HG02571 (cell line): ENCODE measurements around the gene TCF4.
A peak's percentile ranks its signal among the peaks of the same experiment; 100 is the strongest.

ENCODE experiments used
- ATAC-seq: cut with Tn5 transposase; IDR thresholded peaks from one replicate; pipeline ENCODE4 v1.9.1; 2021; ENCODE audit warnings: mild to moderate bottlenecking, moderate library complexity; ENCODE audit not compliant: unreplicated experiment

TCF4 gene

DNA sequence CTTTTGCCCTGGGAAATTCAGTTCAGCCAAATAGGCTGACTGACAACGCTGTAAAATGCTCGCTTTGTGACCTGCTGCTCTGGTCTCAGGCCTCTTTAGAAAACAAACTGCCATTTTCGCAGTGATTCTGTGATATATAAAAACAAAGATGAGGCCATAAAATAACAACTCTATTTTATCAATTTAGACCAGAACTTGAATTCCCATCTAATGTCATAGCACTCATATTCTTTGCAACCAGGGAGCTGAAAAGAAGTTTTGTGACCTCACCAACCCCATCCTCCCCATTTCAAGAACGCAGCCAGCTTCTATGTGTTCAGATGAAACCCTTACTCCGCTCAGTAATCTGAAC, 40.3 kb downstream of the TCF4 start:
- no peak for ATAC-seq

DNA sequence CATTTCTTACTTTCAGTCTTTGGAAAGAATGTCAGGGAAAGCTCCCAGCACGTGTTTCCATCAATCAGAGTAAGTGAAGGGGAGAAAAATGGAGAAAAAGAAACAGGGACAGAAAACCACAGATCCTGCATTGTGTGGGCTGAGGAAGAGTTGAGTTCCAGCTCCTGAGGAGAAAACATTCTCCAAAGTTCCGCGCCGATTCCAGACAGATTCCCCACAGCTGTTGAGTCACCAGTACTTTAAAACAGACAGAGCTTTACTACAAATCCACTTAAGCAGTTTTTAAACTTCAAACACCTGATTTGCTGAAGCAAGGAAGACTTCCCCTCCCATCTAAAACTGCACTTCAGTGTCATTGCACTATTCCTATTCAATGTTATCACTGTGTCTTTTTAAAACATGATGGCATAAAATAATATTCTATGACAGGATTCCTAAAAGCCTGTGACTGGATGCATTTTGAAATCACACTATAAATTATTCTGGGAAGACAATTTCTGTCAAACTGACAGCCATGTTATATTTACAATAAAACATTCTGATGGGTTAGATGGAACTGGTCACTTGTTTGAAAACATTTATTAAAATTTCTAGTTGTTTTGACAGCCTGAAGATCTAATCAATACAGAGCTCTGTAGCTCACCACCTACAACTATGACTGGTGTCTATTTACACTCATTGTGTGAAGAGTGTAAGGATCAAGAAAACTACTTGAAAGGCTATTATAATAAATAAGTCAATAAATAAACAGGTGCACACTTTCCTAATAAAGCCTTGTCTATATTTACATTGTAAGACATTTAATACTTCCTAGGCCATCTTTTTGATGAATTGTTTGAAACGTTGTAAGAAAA, 40.9 kb downstream of the TCF4 start:
- no peak for ATAC-seq

DNA sequence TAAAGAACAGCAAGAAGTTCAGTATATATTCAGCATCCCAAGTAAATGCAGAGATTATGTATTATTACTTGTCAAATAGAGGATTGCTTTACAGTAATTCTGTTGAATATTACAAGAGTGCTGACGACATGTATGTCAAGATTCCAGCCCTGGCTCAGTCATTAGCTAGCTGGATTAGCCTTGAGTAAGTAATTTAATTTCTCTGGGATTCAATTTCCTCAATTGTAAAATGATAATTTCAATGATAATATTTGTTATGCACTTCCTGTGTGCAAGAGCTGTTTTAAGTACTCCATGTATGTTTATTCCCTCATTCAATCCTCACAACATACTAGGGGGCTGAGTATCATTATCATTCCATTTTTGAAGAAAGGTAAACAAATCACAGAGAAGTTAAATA, 44.0 kb downstream of the TCF4 start:
- ATAC-seq = no peak

DNA sequence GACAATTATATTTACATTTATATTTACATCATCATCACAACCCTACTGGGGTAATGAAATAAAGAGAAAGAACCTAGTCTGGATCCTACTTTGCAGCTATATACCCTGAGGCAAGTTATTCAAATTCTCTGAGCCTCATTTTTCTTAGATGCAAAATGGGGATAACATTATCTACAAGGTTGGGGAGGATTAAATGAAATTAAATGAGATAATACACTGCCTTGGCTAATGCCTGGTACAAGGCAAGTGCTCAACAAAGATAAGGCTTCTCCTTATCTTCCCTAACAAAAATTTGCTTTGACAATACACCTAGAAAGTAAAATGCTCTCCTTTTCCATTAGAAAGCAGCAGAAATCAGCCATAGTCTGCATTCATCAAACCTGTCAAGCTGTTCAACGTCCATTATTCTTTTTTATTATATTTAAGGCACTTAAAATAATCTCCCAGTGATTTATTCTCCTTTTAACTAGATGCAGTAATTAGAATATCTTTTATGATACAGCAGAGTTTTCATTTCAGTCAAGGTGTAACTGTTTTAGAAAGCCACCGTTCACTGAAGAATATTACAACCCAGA, 44.8 kb downstream of the TCF4 start:
- no peak for ATAC-seq

DNA sequence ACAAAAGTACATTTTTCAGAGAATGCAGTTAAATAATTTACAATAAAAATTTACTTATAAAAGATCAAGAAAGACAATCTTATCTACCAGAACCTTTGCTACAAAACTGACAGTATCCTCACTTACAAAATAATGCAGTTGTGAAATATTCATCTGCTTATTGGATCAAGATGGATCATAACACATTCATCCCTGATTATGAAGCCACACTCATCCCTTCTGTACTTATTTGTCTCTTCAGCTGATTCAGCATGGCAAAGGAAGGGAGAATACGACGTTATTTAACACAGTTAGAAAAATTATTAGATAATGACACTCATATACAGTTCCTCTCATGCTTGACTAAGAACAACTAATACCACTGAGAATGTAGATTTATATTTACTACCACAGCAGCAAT, 46.4 kb downstream of the TCF4 start:
- no peak for ATAC-seq

DNA sequence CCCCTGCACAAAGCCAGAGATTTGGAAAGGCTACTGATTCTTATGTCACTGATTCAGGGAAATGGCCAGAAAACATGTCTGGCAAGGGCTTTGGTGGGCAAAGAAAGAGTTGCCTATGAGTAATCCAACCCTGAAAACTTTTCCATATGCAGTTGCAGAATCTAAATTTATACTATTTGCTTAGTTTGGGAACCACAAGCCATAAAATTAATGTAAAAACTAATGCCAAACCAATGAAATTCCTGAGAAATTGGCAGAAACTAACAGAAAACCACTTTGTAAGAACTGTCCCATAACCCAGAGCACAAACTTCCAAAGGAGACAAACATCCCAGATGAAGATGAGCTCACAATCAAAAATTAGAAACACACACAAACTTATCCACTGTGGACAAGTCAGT, 48.8 kb downstream of the TCF4 start:
- ATAC-seq = no peak

DNA sequence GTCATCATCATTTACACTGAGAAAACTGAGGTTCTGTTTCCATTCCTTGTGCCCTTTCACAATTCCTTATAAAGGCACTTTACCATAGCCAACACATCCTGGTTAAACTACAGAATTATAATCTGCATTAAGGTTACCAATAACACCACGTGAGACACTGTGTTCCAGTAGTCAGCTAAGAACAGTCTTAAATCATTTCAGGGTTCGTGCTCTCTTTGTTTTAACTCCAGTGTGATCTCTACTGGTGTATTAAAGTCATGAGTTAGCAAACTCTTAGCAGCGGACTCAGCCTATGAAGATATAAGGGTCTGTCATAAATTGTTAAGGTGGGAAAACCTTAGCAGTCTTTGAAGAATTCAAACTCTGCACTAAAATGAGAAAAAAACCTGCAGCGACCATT, 53.0 kb downstream of the TCF4 start:
- ATAC-seq = no peak

DNA sequence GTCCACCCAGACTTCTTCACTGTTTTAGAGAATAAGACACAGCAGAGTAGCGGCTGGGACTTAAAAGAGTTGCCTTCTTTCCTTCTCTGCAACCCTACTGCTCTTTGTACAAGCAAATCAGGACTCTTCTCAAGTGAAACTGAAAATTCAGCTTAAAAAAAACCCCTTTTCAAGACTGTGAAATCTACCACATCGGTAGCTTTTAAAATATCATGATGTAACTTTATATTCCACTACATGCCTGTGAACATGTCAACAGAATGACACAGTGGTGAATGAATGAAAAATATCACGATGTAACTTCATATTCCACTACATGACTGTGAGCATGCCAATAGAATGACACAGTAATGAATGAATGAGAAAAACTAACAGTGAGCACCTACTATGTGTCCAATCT, 53.4 kb downstream of the TCF4 start:
- ATAC-seq = no peak

DNA sequence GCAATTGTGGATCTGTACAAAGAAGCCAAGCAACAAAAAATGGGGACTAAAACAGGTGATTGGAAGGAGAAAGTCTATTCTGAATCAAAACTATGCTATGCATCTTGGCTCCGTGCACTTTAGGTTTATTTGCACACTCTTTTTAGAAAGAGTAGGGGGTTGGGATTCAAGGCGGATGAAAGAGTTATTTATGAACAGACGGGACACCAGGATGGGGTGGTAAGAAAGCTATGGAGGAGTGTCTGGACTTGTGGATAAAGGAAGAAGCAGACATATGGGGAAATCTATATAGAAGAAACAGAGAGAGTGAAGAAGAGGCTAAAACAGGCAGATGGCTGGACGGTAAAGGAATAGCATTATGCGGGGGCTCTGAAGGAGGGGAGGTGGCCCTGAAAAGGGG, 57.8 kb downstream of the TCF4 start:
- no peak for ATAC-seq

DNA sequence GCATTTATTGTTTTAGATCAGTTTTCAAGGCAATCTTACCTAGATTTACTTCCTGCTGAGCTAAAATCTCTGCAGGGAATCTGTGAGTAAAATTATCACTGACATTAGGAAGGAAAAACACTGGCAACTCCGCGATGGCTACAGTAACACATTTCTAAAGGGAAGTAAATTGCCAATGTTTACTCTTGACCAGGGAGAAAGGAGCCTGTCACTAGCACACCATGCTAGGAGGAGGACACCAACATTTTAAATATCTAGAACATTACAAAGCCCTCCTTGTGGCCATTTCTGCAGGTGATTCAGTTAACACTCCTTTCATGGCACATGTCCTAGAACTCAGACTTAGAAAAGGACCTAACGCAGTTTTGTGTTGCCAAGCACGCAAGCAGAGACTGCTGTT, 58.4 kb downstream of the TCF4 start:
- ATAC-seq = no peak

DNA sequence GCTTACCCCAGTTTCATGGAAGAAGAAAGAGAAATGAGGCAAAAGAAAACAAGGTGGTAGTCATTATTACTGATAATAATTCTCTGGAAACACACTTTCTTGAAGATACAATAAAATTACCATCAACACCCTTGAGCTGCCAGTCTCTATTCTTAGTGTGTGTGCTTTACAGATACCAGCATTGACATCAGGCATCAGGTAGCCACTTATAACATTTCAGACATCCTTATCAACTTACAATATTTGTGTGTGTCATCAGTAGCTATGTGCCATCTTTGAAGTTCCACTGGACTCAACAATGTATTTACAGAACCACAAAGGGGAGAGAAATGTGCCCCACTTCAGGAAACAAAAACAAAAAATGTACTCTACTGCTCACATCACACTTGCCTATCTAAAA, 62.1 kb downstream of the TCF4 start:
- ATAC-seq = no peak

DNA sequence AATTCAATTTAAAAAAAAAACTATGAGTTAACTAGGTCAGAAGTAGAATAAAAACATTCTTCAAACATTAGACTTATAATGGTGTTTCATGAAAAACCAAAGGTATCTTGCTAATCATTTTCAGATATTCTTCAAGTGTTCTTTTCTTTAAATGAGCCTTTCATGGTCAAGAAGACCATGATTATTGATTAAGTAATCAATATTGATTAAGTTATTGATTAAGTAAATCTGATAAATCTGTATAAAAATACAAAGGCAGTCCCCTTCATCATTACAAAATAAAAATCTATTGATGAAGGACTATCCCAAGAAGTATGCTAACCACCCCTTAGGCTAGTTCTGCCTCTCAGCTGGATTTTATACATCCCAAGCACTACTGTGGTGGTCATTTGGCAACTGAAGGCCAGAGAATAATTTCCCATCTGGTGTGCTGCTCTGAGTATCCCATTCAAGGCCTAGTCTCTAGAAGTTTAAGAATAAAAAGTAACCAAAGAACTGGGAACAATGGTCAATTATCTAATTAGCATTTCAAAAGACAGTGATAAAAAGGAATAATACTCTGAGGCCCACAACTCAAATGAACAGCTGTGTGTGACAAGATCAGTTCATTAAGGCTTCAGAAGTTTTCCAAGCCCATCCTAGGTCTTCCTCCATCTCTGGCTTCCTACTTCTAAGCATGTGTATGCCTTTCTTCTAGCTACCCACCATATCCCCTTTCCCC, 63.5 kb downstream of the TCF4 start:
- ATAC-seq = no peak

DNA sequence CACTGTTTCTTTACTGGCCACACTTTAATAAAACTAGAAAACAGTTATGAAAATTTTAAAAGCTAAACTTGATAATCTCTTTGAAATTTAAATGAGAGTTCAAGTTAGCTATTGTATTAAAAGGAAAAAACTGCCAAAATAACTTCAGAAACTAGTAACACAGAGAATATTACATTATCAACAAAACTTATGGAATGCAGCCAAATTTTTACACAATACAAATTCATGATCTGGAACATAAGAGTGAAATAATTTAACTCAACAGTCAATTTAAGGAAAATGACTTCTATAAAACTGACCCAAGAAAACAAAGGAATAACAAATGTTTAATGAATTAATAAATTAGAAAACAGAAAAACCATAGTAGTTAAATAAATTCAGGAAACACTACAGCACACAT, 65.0 kb downstream of the TCF4 start:
- no peak for ATAC-seq

DNA sequence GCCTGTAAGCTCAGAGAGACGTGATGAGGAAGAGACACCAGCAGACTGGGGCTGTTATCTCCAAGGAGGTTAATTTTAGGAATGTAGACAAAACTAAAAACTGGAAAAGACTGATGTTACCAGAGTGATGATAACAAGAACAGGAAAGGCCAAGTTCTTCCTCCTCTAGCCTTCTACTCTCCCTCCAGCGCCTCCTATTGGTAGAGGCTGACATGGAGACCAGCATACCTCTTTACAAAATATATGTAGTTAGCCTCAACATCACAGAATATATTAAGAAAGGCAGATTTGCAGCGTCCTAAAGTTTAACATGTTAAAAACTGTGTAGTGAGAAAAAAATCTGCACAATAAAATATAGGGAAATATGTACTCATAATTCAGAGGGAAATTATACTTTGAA, 66.0 kb downstream of the TCF4 start:
- ATAC-seq = no peak

DNA sequence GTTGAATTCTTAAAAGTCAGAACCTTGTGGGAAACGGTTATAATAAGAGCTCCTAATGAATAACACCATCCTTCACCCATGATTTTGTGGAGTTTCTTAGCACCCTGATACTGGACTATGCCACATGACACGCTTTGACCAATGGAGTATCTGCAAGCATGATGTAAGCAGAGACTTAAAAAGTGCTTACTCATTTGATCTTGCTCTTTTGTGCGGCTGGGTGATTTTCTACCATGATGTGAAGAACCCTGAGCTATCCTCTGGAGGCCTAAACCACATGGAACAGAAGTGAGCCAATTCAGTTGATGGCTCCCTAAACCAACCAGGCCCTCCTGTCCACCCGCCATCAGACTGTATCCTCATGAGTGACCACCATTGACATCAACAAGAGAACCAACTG, 70.9 kb downstream of the TCF4 start:
- ATAC-seq = no peak

DNA sequence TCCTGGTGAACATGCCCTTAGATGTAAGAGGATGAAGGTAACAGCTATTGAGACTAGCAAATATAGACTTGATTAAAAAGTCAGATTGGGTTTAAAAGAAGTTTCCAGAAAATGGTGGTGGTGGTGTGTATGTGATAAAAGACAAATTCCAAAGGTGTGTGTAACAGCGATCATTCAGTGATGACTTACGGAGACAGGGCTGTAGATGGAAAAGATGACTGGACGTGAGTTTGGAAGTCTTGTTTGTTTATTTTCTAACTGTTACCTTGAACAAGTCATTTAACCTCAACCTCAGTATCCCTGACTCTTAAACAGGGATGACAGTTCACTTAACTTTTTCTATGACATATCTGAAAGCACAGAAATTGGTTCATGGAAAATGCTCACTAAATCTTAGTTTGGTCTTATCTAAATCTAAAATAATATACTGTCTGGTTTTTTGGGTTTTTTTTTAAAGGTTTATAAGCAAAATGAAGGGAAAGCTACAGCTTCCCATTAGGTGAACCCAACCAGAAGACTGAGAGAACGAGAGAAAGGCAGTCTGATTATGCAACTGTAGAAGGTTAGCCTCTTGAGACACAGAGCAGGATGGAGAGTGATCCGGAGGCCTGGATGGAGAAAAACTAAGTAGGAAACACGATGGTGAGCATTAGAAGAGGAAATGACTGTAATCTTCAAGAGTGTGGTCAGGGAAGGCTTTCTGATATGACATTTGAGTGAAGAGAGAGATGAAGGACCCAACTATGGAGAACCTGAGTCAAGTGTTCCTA, 71.9 kb downstream of the TCF4 start:
- ATAC-seq = no peak

DNA sequence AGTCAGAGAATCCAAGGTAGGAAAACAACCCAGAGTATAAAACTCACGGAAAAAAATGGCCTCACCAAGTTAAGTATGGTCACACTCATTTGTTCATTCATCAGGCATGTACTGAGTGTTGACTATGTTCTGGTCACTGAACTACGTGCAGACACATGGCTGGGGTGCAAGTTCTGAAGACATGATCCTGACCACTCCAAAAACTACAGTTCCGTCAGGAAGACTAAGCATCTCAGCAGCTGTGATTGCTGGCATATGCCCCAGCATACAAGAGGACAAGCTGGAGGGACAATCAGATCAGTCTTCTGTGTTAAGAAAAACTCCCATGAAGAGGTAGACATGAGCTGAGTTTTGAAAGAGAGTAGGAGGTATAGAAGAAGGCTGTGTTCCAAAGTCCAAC, 72.8 kb downstream of the TCF4 start:
- ATAC-seq = no peak

DNA sequence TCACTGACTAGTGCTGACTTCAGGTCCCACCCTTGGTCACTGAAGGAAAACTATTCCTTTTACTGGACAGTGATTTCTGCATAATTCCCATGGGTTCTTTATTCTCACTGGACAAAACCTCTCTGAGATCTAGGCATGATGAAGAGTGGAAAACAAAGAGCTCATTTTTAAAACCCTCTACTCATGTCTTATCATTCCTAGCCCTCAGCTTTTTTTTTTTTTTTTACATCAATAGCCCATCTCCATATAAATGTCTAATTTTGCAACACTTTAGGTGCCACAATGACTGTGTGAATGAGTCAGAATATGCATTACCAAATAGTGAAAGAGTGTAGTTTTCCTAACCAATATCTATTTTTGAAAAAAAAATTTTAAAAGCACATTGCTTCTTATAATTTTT, 74.8 kb downstream of the TCF4 start:
- ATAC-seq = no peak

DNA sequence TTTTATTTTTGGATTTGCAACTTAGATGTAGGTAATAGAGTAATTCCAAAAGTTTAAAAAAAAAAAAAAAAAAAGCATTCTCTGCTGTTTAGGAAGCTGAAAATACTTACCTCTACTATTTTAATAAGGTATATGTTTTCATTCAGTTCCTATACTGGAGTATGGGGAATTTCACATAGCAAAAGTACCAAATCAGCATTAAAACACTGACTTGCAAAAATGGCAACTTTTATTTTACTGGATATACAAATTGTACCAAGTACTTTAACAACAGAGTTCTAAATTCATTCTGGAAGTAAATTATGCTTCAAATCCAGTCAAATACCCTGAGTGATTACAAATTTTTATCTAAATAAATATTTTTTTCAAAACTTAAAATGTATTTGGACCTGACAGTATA, 76.7 kb downstream of the TCF4 start:
- ATAC-seq = no peak

DNA sequence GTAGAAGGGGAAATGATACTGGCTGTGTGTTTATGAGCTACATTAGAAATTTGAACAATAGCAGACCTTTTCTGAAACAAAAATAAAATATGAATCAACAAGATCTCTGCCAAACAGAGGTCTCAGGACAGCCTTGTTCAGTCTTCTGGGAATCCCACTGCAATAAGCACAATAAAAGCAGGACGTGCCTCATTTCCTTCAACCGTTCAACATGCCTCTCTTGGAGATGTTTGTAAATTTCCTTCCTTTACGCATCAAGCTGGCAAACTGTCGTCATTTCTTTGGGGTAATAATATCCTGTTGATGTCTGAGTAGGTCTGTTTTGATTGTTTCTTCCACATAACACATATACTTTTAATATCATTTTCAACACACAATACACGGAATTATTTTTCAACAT, 77.2 kb downstream of the TCF4 start:
- no peak for ATAC-seq

DNA sequence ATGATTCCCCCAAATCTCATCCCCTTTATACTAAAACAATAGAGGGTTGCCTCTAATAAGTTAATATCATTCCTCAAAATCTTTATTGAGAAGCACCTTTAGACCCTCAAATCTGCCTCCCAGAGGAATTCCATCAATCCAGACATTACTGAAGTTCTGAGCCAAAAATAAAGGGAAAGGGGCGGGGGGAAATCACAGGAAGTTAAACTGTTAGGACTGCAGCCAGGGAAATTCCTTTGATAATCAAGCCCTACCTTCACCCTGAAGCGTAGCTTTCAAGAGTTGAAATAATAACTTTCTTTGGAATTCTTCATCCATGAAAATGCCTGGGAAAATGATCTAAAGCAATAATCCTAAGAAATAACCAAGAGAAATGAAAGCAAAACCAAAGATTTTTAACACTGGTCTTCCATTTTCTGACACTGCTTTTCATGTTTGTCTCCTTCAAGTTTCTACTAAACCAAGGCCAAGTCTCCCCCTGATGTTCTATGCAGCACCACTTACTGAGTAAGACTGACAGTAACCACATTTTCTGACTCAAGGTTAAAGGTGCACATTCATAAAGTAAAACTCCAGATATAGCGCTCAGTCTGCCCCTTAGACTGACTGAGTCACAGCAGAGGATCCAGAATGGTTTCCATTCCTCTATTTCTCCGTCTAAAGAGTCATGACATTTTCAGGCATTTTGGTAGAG, 78.2 kb downstream of the TCF4 start:
- peak; percentile 84 for ATAC-seq
